Esophagus muscularis mucosa (tissue), 4 donors: Measurements from ENCODE around the gene NT5E. TPM values are rescaled to one million over a fixed set of nuclear protein-coding genes. Genes with fewer than 3 reads are reported as not detected.

ENCODE experiments used
- DNase-seq: peaks from one replicate; pipeline ENCODE4 v3.0.0-alpha.2; 2017; ENCODE audit errors: extremely low spot score
- H3K27ac ChIP-seq, 4 donors: fragments of 200-600 bp; sonication (generic); replicated peaks in 1 of 4; 1 replicate in 3 of 4; 2 replicates in 1 of 4; pipeline ENCODE4 v1.5.1; 2016 to 2019; ENCODE audit warnings: mild to moderate bottlenecking in 1 of 4
- H3K27me3 ChIP-seq, 4 donors: fragments of 200-600 bp; sonication (generic); one replicate each; pipeline versions ENCODE4 v1.5.1 to v1.6.0; 2016 to 2019
- H3K36me3 ChIP-seq, 4 donors: fragments of 200-600 bp; sonication (generic); one replicate each; pipeline ENCODE4 v1.5.1; 2016 to 2019
- H3K4me1 ChIP-seq, 4 donors: fragments of 200-600 bp; sonication (generic); one replicate each; pipeline ENCODE4 v1.5.1; 2016 to 2019
- H3K4me3 ChIP-seq, 4 donors: fragments of 200-600 bp; sonication (generic); 1 replicate in 2 of 4; 2 replicates in 2 of 4; pipeline ENCODE4 v1.5.1; 2016 to 2019; ENCODE audit warnings: mild to moderate bottlenecking in 4 of 4, moderate library complexity in 1 of 4
- H3K9me3 ChIP-seq, 4 donors: fragments of 200-600 bp; sonication (generic); 1 replicate in 3 of 4; 2 replicates in 1 of 4; pipeline ENCODE4 v1.5.1; 2016 to 2019
- CTCF ChIP-seq, 3 experiments: fragments of 200-600 bp in 2 of 3; fragments of 450-650 bp in 1 of 3; sonication (generic) in 2 of 3; IDR thresholded peaks; one replicate each; pipeline ENCODE4 v1.5.1; 2017 to 2019; ENCODE audit warnings: antibody characterized with exemption in 3 of 3, mild to moderate bottlenecking in 2 of 3, moderate library complexity in 1 of 3
- EP300 ChIP-seq: sonication (generic); formaldehyde crosslinking; IDR thresholded peaks from one replicate; pipeline ENCODE4 v1.6.1; 2017; ENCODE audit warnings: antibody characterized with exemption
- POLR2A ChIP-seq: fragments of 450-650 bp; IDR thresholded peaks from one replicate; pipeline ENCODE4 v1.6.1; 2017; ENCODE audit warnings: antibody characterized with exemption, moderate library complexity, mild to moderate bottlenecking, low read depth
- POLR2AphosphoS5 ChIP-seq, 2 donors: sonication (generic); formaldehyde crosslinking; IDR thresholded peaks; one replicate each; pipeline ENCODE4 v1.6.1; 2017; ENCODE audit warnings: antibody characterized with exemption in 2 of 2
- WGBS: methylation state at CpG from one replicate; pipeline ENCODE4 v1.1.5; 2018; 5-methylcytosine and 5-hydroxymethylcytosine counted together
- intact Hi-C: fragments of 100-400 bp; cut with DNase I; formaldehyde crosslinking; loops from one replicate; pipeline ENCODE4 v1.15.1; 2023
- total RNA-seq, 4 donors: library from RNA; depleted of rRNA; stranded (reverse); fragments of >200 nt; gene quantifications; one replicate each; pipeline versions ENCODE4 v1.1.0 to v1.2.1, GENCODE V29; 2016

Gene NT5E
- total RNA-seq, 4 donors from 2014 or later = 10.4 to 29.7 (median 18.9) TPM

- no peak for DNase-seq
- no peak for TF ChIP-seq POLR2AphosphoS5 (IDR thresholded peaks at IDR 0.05)
- no peak for TF ChIP-seq CTCF (IDR thresholded peaks at IDR 0.05)
- no peak for TF ChIP-seq EP300
- no peak for TF ChIP-seq POLR2A
- Histone ChIP-seq H3K4me1 (peaks cover 0 to 7% (median 3%) of the 10 kb centered on the region in 4 donors), H3K4me3 (no peak overlapping the region), H3K9me3 (no peaks in the 10 kb centered on the region), H3K27me3 (no peaks in the 10 kb centered on the region), H3K36me3 (peaks cover 0 to 9% (median 0%) of the 10 kb centered on the region in 4 donors), H3K27ac (no peak overlapping the region)
- intact Hi-C loops = no loop called here
- 58% methylated on average over 2 of the region's 2 CpGs for WGBS
Observed at GRCh38 chr6:85470023-85470410, 20.1 kb downstream of the NT5E start.

- Histone ChIP-seq H3K27me3 (no peaks in the 10 kb centered on the region), H3K36me3 (peaks cover 0 to 14% (median 0%) of the 10 kb centered on the region in 4 donors), H3K4me1 (no peaks in the 10 kb centered on the region), H3K27ac (no peak overlapping the region), H3K4me3 (no peak overlapping the region), H3K9me3 (peaks cover 0 to 10% (median 0%) of the 10 kb centered on the region in 4 donors)
- no peak for TF ChIP-seq EP300
- no peak for TF ChIP-seq CTCF (IDR thresholded peaks at IDR 0.05)
- no peak for TF ChIP-seq POLR2AphosphoS5 (IDR thresholded peaks at IDR 0.05)
- no peak for TF ChIP-seq POLR2A
- WGBS = 74% methylated on average over 1 of the region's 1 CpG
- DNase-seq = no peak
- intact Hi-C loops = no loop called here
Observed at GRCh38 chr6:85472744-85473143, 22.9 kb downstream of the NT5E start.

GRCh38 chr6:85473748-85474147 is 23.9 kb downstream of the NT5E start:
- Histone ChIP-seq H3K4me3 (no peak overlapping the region), H3K36me3 (peaks cover 0 to 9% (median 0%) of the 10 kb centered on the region in 4 donors), H3K9me3 (peaks cover 0 to 10% (median 0%) of the 10 kb centered on the region in 4 donors), H3K4me1 (no peaks in the 10 kb centered on the region), H3K27me3 (no peaks in the 10 kb centered on the region), H3K27ac (no peak overlapping the region)
- 100% methylated on average over 1 of the region's 1 CpG for WGBS
- intact Hi-C loops = no loop called here
- no peak for DNase-seq
- TF ChIP-seq POLR2AphosphoS5 (IDR thresholded peaks at IDR 0.05) = no peak

- no peaks in the 10 kb centered on the region for H3K27me3 ChIP-seq
- peaks cover 0 to 10% (median 0%) of the 10 kb centered on the region in 4 donors for H3K9me3 ChIP-seq
- H3K4me3 ChIP-seq = no peak overlapping the region
- 96% methylated on average over 4 of the region's 4 CpGs for WGBS
- DNase-seq = no peak
- no peaks in the 10 kb centered on the region for H3K4me1 ChIP-seq
- no peak overlapping the region for H3K27ac ChIP-seq
- H3K36me3 ChIP-seq = peaks cover 0 to 9% (median 0%) of the 10 kb centered on the region in 4 donors
- TF ChIP-seq POLR2A (no peak), CTCF (IDR thresholded peaks at IDR 0.05) (no peak), EP300 (no peak), POLR2AphosphoS5 (IDR thresholded peaks at IDR 0.05) (no peak)
- intact Hi-C loops = no loop called here
Observed at GRCh38 chr6:85476532-85476931, 26.6 kb downstream of the NT5E start.

GRCh38 chr6:85479208-85479607 is 29.3 kb downstream of the NT5E start:
- Histone ChIP-seq H3K9me3 (peaks cover 0 to 10% (median 0%) of the 10 kb centered on the region in 4 donors), H3K27ac (no peak overlapping the region), H3K4me1 (peaks cover 7 to 9% (median 8%) of the 10 kb centered on the region in 4 donors), H3K27me3 (no peaks in the 10 kb centered on the region), H3K36me3 (peaks cover 0 to 9% (median 0%) of the 10 kb centered on the region in 4 donors), H3K4me3 (no peak overlapping the region)
- intact Hi-C loops = no loop called here
- 92% methylated on average over 1 of the region's 1 CpG for WGBS
- TF ChIP-seq POLR2A (no peak), CTCF (IDR thresholded peaks at IDR 0.05) (no peak), EP300 (no peak), POLR2AphosphoS5 (IDR thresholded peaks at IDR 0.05) (no peak)
- DNase-seq = peak; percentile 50
